Ishikawa (cell line): ENCODE results near the gene AKIP1.

Source experiments
- CEBPB ChIP-seq: IDR thresholded peaks from 2 replicates; pipeline ENCODE4 v1.6.1; 2012
- CREB1 ChIP-seq: IDR thresholded peaks from 2 replicates; pipeline ENCODE4 v1.6.1; 2012; ENCODE audit warnings: low read depth
- EGR1 ChIP-seq: IDR thresholded peaks from 2 replicates; pipeline ENCODE4 v1.6.1; 2012
- EP300 ChIP-seq: IDR thresholded peaks from 2 replicates; pipeline ENCODE4 v1.6.1; 2012; ENCODE audit warnings: borderline replicate concordance
- MAX ChIP-seq: IDR thresholded peaks from 2 replicates; pipeline ENCODE4 v1.6.1; 2012
- NFIC ChIP-seq: IDR thresholded peaks from 2 replicates; pipeline ENCODE4 v1.6.1; 2012
- RAD21 ChIP-seq: IDR thresholded peaks from 2 replicates; pipeline ENCODE4 v1.6.1; 2012; ENCODE audit warnings: low read depth
- REST ChIP-seq: IDR thresholded peaks from 2 replicates; pipeline ENCODE4 v1.6.1; 2012; ENCODE audit warnings: low read depth, mild to moderate bottlenecking
- TAF1 ChIP-seq: IDR thresholded peaks from 2 replicates; pipeline ENCODE4 v1.6.1; 2012; ENCODE audit warnings: low read depth, mild to moderate bottlenecking
- TCF12 ChIP-seq: IDR thresholded peaks from 2 replicates; pipeline ENCODE4 v1.6.1; 2012; ENCODE audit warnings: low read depth
- TEAD4 ChIP-seq: IDR thresholded peaks from 2 replicates; pipeline ENCODE4 v1.6.1; 2012
- YY1 ChIP-seq: IDR thresholded peaks from 2 replicates; pipeline ENCODE4 v1.6.1; 2012; ENCODE audit warnings: low read depth

- TF ChIP-seq TCF12 (no peak), EGR1 (no peak), EP300 (no peak), YY1 (no peak), CEBPB (no peak), MAX (no peak), TEAD4 (no peak), NFIC (no peak), REST (no peak), RAD21 (no peak), CREB1 (no peak), TAF1 (no peak)
Measured at GRCh38 chr11:8928981-8929615, 18.1 kb downstream of the AKIP1 start.
